HG03025 (cell line): ENCODE data around the gene DDX28.

Source experiments
- ATAC-seq: cut with Tn5 transposase; IDR thresholded peaks from one replicate; pipeline ENCODE4 v1.9.1; 2021; ENCODE audit warnings: mild to moderate bottlenecking, moderate library complexity; ENCODE audit not compliant: unreplicated experiment, low FRiP score

DDX28 gene

GRCh38 chr16:67971111-67971510 lies 51.9 kb downstream of the DDX28 start:
- no peak for ATAC-seq
